Hematopoietic multipotent progenitor cell (in vitro differentiated cells): Measurements from ENCODE around the gene PAX6. TPM values are rescaled to one million over a fixed set of nuclear protein-coding genes. Genes with fewer than 3 reads are reported as not detected.

Experiments
- DNase-seq, 3 donors: peaks; one replicate each; pipeline ENCODE4 v3.0.0-alpha.2; 2011 to 2015; ENCODE audit warnings: low read depth in 2 of 3, low spot score in 2 of 3
- total RNA-seq: library from RNA; depleted of rRNA; stranded (reverse); fragments of >200 nt; gene quantifications from one replicate; pipeline ENCODE4 v1.2.3, GENCODE V29; 2012

PAX6 gene
- total RNA-seq = not detected

DNA sequence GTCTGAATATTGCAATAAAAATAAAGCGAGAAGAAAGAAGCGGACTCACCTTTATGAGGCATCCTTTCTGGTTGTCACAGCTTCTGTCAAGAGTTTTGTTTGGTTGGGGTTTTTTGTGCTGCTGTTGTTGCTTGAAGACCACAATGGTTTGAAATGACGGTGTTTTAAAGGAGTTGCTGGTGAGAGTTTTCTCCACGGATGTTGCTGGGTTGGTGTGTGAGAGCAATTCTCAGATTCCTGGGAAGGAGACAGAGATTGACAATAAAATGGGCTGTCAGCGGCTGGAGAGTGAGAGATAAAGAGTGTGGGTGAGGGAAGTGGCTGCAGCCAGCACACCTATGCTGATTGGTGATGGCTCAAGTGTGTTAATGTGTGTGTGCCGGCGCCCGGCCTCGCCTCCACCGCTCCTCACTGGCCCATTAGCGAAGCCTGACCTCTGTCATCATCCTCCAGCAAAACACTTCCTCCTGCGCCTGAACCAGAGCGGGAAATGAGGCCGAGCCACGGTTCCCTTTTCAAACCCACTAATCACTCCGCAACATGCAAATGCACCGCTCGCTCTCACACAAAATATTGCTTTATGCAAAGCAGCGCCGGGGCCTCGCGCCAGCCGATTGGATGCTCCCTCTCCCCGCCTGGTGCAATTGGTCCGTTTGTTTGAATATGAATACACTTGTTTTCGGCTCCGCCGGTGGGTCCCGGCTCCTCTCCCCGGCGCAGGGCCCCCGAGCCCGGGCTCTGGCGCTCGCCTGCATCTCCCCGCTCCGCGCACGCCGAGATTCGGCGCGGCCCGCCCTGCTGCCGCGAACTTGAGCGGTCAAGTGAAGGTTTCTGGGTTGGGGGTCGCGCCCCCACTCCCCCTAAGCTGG, at the start of gene PAX6:
Gene PAX6, minus strand, starts transcription at position 544 of the 869 bp plus-strand sequence. CDS start 4,911 bp downstream, outside the sequence.
- peak in 2 of 3 donors; percentile 91 to 93 for DNase-seq

DNA sequence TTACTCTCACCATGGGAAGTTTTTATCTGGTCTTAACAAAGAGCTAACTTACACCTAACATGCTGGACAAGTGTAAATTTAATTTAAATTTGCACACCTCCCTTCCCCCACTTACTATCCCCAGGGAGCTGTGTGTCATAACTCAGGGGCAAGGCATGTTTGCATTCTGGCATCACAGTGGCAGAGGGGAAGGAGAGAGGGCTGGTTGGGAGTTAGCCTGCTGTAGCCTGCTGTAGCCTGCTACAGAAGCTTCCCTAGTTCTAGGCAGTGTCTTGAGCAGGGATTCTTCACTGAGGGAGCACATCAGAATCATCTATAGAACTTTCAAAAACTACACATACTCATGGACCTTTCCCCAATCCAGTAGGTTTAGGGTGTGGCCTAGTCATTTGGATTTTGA, 49.3 kb upstream of the PAX6 start:
- DNase-seq = no peak

DNA sequence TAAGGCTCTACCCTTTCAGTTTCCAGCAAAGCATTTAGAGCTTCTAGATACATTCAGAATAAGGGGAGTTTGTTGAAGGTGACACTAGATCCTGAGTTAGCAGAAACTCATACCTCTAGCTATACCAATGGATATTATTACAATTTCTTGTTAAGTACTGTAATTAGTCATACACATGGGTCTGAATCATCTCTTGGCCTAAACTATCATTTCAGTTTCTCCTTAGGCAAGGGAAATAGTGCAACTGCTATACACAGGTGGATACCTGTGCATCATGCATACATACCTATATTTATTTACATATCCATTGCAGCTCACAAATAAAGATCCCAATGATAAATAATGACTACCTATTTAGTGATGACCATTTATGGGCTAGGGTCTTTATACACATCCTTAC, 45.1 kb upstream of the PAX6 start:
- no peak for DNase-seq

DNA sequence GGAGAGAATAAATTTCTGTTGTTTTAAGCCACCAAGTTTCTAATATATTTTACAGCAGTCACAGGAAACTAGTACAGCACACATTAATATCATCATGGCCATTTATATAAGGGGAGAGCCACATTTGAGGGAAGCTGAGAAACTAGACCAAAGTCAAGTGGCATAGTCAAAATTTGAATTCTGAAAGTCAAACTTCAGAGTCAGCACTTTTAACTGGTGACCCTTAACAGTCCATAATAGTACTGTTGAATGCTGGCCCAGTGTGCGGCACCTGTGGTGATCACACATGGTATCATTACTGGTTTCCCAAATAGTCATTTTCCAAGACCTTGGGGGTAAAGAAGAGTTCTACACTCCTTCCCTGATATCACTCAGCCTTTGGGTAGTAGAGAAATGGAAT, 44.3 kb upstream of the PAX6 start:
- no peak for DNase-seq

DNA sequence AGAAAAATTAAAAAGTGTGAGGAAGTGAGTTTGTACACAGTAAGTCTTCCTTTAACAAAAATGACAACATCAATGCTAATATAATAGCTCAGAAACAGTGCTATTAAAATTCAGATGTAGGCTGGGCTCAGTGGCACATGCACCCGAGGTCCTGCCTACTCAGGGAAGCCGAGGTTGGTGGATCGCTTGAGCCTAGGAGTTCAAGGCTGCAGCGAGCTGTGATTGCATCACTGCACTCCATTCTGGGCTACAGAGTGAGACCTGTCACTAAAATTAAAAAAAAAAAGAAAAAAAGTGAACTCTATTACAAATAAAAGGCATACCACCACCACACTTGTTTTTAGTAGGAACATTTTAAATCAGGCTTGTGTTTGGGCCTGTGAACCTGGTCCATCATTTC, 39.2 kb upstream of the PAX6 start:
- DNase-seq = no peak

DNA sequence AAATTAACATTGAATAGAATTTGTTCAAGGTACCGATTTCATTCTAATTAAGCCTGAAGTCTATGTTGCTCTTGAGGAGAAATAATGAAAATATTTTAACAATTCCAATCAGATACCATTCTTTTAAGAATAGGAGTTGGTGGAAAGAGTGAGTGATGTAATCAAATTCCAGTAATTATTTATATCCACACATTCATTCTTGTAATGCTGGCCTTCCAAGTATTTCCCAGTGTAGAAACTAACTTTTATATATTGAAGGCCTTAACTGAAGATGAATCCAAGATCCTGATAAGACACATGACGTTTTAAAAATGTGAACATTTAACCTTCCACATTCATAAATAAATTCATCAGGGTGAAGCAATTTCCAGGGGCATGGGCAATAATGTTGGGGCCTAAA, 36.6 kb upstream of the PAX6 start:
- DNase-seq = no peak

DNA sequence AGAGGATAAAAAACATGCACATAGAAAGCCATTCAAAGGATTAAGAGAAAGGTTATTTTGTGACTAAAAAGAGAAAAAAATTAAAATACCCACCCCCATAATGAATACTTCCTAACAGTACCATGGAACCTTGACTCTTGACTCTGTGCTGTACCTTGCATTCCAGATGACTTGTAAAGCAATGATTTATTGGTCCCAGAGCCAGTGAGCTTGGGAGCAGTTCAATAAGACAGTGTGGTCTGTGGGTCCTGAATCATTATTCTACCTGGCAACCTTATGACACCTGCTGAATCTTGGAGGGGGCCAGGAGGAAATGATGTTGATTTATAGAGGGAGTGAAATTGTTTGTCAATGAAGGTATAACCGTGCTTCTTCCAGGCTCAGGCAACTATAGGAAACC, 34.2 kb upstream of the PAX6 start:
- DNase-seq = no peak

DNA sequence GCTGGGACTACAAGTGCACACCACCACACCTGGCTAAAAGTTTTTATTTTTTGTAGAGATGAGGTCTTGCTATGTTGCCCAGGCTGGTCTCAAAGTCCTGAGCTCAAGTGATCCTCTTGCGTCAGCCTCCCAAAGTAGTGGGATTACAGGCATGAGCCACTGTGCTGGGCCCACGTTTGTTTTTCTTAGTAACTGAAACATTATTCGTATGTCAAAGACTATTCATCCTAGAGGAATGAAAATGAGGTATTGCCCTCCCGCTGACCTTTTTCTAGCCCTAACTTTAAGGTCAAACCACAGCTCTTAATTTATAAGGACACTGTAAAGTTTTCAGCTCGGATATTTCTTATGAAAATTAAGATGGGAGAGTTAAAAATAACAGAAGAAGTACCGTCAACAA, 33.2 kb upstream of the PAX6 start:
- DNase-seq = no peak

DNA sequence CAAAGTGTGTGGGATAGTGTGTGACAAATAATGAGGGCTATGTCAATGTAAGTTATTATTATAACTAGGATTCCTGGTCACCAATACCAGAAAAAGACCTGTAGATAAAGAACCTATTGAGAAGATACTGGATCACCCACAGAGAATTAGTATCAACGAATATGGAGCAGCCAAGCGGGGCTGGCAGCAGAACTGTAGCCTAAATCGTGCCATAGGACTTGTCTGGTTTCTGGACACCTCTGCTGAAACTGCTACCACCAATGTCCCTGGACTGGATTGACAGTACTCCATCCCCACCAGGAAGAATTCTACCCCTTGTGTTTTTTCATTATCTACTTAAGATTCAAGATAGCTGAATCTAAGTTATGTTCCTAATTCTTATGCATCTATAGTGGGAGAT, 30.3 kb upstream of the PAX6 start:
- no peak for DNase-seq

DNA sequence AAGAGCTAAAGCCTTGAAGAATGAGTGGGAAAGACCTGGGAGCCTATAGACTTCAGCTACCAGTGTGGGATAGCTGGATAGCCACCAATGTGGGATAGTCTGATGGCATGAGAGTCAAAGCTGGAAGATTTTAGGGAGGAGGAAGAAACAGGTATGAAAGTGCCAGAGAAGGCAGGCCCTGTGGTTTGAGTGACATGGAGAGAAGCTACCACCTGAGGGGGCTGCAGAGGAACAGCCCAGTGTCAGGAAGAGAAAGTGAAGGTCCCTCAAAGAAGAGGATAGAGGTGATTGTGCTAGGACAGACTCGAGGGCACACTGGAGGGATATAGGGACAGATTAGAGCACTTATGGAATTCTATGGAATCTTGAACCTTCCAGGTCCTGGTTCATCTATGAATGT, 23.1 kb upstream of the PAX6 start:
- DNase-seq = no peak

DNA sequence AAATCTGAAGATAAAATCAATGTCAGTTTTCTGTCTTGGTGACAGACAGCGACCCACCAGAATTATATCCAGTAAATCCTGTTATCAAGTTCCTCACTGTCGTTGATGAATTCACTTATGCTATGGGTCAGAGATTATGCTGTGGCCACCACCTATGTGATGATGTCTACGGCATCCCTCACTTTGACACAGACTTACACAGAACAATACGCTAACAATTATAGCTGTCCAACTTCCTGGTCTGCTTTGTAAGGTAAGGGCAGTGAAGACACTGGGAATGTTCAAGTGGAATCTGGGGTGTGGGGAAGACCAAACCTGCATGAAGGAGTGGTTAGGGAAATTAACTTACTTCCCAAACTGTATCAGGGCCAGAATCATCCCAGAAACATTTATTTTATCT, 19.3 kb upstream of the PAX6 start:
- no peak for DNase-seq

DNA sequence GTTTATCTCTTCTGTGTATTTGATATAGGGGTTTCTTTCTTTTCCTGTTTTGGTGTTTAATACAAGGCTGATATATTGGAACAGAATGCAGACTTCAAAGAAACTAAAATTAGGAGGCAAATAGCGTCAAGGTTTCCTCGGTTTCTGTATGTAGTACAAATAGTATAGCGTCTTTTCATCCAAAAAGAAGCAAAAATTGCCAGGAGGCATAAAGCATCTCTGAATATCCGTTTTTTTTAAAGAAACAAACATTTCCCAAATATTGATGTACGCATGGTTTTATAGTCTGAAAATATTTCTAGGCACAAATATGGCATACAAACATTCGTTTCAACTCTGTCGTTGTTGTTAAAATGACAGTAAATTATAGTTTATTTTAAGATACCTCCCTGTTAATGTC, 17.1 kb upstream of the PAX6 start:
- DNase-seq = no peak

DNA sequence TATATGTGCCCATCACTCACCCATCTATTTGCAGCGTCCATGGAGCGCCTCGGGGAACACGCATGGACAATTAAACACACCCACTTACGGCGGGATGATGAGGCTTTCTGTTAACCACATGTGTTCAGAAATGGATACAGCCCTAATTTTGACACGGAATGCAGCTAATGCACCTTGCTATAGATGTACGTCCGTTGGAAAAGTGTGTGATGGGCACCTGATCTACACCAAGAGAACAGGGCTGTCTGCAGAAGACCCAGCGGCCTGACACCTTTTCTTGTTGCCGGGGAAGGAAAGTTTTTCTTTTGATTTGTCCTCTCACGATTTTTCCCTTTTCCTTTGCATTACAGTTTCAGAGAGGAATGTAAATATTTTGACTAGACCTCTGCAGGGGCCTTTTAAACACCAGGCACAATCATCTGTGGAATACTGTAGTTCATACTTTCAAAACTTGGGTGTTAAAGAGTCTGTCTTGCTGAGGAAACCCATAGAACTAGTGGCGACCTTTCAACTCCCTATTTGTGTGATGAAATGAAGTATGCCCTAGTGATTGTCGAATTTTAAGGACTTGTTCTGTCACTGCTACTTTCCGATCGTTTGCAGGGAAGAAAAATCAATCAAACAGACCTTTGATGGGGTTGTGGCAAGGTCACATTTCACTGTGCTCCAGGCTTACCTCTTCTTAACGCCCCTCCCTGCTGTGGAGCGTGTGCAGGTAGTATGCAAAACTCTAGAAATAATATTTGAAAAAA, 16.5 kb upstream of the PAX6 start:
- DNase-seq = peak in 2 of 3 donors; percentile 16 to 27

DNA sequence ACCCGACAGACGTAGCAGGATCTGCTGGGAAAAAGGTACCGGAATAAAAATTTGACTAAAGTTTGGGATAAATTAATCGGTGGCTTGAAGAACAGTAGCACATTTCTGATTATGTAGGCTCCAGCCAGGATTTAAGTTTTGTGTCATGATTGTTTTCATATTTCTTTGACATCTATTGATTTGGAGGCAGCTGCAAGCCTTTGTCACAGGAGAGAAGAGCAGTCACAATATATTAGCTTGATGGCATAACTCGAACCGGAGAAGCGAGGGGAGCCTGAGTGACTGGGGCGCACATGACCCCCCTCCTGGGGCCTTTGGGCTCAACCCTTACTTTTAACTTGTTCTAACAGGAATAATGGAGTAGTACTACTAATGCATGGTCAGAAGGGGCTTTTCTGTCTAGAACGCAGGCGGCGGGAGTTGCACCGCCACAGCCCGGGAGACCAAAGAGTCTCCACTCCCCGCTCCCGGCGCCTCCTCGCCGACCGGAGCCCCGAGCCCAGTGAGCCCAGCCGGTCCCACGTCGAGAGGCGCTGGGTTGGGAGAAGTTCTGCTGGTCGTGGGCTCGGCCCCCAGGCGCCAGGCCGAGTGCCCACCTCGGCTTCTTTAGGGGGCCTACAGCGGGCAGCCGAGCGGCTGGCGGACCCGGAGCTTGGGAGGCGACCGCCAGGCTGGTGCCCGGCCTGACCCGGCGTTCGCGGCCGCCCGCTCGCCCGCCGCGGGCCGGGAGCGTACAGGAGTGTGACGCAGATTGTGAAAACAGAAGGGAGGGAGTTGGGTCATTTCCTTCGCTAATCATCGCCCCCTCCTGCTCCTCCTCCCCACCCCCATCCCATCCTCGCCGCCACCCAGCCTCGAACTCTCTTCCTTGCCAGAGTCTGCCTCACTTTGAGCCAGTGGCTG, 15.7 kb upstream of the PAX6 start:
- DNase-seq = peak in 2 of 3 donors; percentile 8 to 35

DNA sequence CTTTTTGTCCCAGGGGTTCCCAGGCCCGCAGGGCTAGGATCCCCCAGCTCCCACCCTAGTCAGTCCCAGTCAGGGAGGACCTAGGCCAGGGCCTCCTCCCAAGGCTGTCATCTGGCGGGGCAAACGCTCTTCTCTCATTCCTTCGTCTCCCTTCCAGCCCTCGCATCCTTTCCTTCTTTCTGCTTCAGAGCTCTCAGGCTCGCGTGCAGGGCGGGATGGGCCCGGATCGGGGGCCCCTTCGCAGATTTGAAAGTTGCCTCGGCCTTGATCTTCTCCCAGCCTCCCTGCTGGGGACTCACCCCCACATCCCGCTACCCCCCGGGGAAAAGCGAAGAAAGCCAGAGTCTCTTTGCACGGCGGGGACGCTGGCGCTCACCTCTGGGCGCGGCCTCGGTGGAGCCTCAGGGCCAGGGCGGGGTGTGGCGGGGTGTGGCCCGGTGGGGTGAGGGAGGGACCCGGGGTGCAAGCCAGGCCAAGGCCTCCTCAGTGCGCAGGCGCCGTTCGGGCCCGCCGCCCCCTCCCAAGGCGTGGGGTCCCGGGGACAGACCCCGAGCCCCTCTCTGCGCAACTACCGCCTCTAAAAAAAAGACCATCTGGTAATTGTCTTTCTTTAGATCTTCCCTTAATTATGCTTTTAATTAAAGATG, 14.8 kb upstream of the PAX6 start:
- peak in 1 of 3 donors; percentile 11 for DNase-seq

DNA sequence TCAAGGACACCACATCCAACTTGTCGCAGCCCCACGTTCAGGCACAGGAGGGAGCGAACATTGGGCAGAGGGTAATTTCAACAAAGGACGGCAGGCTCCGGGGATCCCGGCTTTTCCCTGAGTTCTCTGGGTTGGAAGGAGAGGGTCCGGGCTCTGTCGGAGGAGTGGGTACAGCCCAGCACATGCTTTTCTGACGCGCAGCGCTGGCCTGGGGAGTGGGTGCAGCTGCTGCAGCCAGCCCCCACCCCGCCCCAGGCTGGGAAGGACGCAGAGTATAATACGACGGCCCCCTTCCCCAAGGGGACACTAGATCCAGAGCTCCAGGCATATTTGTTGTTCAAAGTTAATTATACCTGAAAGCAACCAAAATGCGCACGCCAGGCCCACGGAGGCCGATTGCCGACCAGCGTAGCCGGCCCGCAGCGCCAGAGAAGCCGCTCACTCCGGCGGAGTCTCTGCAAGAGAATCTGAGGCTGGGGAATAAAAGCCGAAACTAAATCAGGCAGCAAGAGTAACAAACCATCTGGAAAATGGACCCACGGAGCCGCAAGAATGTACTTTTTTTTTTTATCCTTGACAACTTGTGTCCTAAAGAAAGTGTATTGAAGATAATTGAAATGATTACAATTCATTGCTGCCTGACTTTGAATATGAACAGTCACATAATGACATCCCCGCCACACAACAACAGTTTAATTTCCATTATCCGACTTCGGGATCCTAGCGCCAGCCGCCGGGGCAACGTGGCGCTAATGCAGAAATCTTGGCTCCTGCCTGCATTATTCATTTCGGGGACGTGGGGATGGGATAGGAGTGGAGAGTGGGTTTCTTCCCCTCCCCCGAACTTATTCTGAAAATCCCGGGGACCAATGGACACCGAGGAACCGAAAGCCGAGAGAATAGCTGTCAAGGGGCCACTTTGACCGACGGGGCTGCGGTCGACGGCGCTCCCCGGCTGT, 14.0 kb upstream of the PAX6 start:
- DNase-seq = peak in 2 of 3 donors; percentile 15 to 26

DNA sequence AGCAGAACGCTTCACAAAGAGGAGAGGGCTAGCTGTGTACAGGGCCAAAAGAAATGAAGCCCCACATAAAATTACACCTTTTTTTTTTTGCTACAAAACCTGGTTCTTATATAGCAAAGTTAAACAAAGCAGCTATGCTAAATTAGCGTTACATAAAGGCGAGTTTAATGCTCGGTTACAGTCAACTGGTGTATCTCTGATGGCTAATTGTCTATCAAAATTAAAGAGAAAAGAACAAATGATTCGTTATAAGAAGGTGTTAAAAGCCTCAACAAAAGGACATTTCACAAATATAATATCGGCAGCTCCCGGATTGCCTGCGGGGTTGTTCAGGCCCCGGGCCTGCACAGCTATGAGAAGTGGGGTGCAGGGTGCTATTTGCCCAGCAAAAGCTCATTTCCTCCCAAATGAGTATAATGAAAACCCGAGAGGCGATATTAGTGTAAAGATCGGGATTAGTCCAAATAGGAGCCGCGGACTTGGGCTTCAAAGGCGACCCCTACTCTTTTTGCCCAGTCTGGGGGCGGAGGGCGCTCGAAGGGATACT, 13.3 kb upstream of the PAX6 start:
- peak in 2 of 3 donors; percentile 6 to 28 for DNase-seq

DNA sequence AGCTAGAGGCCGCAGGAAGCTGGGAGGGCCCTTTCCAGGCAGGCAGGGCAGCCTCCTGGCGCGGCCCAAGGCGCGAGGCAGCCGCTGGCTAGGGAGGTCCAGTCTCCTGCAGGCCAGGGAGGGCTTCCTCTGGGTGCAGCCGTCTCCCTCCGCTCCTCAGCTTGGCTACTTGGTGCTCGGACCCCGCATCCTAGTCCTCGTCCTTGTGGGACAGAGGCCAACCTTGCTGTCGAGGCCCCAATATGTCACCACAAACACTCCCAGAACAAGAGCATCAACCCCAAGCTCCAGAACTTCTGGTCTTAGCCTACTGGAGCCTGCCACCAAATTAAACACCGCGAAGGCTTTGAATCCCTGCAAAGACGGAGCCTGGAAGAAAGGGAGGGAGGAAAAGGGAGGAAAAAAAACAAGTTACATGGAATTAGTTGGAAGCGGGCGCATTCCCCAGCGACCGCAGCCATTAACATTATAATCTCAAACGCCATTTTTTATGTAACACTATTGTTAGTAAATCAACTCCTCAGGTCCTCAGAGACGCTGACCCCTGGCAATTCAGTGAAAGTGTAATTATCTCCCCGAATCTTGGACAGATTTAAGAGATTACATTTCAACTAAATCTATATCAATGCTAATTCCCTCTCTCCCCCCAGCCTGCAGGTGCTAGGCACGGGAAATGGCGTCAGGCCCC, 12.7 kb upstream of the PAX6 start:
- peak in 1 of 3 donors; percentile 9 for DNase-seq
